Small intestine (tissue), 16 donors: ENCODE measurements around the gene INSL6. TPM values are rescaled to one million over a fixed set of nuclear protein-coding genes. Genes with fewer than 3 reads are reported as not detected.

Source experiments
- DNase-seq, 2 donors: peaks; one replicate each; pipeline versions ENCODE4 v3.0.0 to v3.0.0-alpha.2; 2013
- FAIRE-seq: peaks from 2 replicates; lab custom pipeline; 2012; peaks lifted over from hg19 to GRCh38; lab: Jason Lieb, UNC
- H3K27ac ChIP-seq, 3 donors: one replicate each; pipeline ENCODE4 v1.5.1; 2013; ENCODE audit warnings: low read length in 2 of 3, mild to moderate bottlenecking in 2 of 3, control low read depth in 1 of 3, inconsistent platforms in 1 of 3, low read depth in 1 of 3, moderate library complexity in 1 of 3
- H3K27me3 ChIP-seq, 3 donors: one replicate each; pipeline ENCODE4 v1.6.1; 2013; ENCODE audit warnings: low read length in 3 of 3, inconsistent platforms in 1 of 3; ENCODE audit not compliant: control insufficient read depth in 3 of 3, insufficient read depth in 3 of 3
- H3K36me3 ChIP-seq, 3 donors: one replicate each; pipeline ENCODE4 v1.6.1; 2013; ENCODE audit warnings: low read length in 3 of 3, inconsistent platforms in 1 of 3, low read depth in 1 of 3, mild to moderate bottlenecking in 1 of 3, moderate library complexity in 1 of 3; ENCODE audit not compliant: control insufficient read depth in 3 of 3, insufficient read depth in 2 of 3
- H3K4me1 ChIP-seq, 3 donors: one replicate each; pipeline ENCODE4 v1.6.1; 2013; ENCODE audit warnings: low read length in 2 of 3, inconsistent platforms in 1 of 3, low read depth in 1 of 3, mild to moderate bottlenecking in 1 of 3, moderate library complexity in 1 of 3; ENCODE audit not compliant: control insufficient read depth in 3 of 3, insufficient read depth in 2 of 3
- H3K4me3 ChIP-seq, 3 donors: one replicate each; pipeline ENCODE4 v1.5.1; 2013; ENCODE audit warnings: low read length in 3 of 3, control low read depth in 1 of 3, inconsistent platforms in 1 of 3, low read depth in 1 of 3, mild to moderate bottlenecking in 1 of 3, moderate library complexity in 1 of 3
- H3K9me3 ChIP-seq, 2 donors: one replicate each; pipeline ENCODE4 v1.6.1; 2013; ENCODE audit warnings: low read depth in 1 of 2, low read length in 1 of 2; ENCODE audit not compliant: control insufficient read depth in 2 of 2, insufficient read depth in 1 of 2
- WGBS, 3 donors: extraction: QIAGEN DNeasy Blood & Tissue Kit; methylation state at CpG; one replicate each; pipeline ENCODE4 v1.1.7; 2013; 5-methylcytosine and 5-hydroxymethylcytosine counted together
- long read RNA-seq, 10 donors: transcript quantifications; one replicate each; lab custom pipeline, GENCODE V29; 2026
- polyA plus RNA-seq, 4 donors: library from polyadenylated mRNA; stranded (reverse) in 3 of 4; unstranded in 1 of 4; fragments of 200-250 nt in 3 of 4; fragments of 120-200 nt in 1 of 4; gene quantifications; one replicate each; pipeline versions ENCODE4 v1.2.1 to v1.2.3, GENCODE V29; 2013
- donor health status: healthy with polysubstance abuse.
- donor health status: control.
- donor health status: control.
- donor health status: Bipolar disorder and iron deficiency.
- donor health status: healthy.

INSL6 gene
- polyA plus RNA-seq, result under 1 TPM in 1 of 4 donors, not detected in 3; 0.44 TPM
- long read RNA-seq, donor 1, partial matches to known transcripts, result 8 of 8 reads
- long read RNA-seq, donor 1, other reads (novel, unspliced or antisense), result 0 of 8 reads
- long read RNA-seq, donor 2, result 0 reads
- long read RNA-seq, donor 3, result 0 reads
- long read RNA-seq, donor 4, result 0 reads
- long read RNA-seq, donor 5, result 0 reads
- long read RNA-seq, donor 6, result 0 reads
- long read RNA-seq, donor 7, result 0 reads
- long read RNA-seq, donor 8, result 0 reads
- long read RNA-seq, donor 9, result 0 reads
- long read RNA-seq, donor 10, result 0 reads

GRCh38 chr9:5185220-5185840 is at the start of gene INSL6:
Gene INSL6 (minus strand): TSS chr9:5185639. CDS start chr9:5185602, 37 bp downstream.
- Histone ChIP-seq H3K27ac (no peak within 1 kb of the TSS), H3K4me1 (no peaks in the 10 kb centered on the region), H3K36me3 (no peaks in the 10 kb centered on the region), H3K27me3 (no peaks in the 10 kb centered on the region), H3K9me3 (no peaks in the 10 kb centered on the region), H3K4me3 (no peak within 1 kb of the TSS)
- DNase-seq (no peak), FAIRE-seq (no peak)
- WGBS, 3 donors, result 92 to 95% (median 93%) methylated on average over 39 to 44 of the region's 44 CpGs

- no peak for FAIRE-seq
- no peaks in the 10 kb centered on the region for H3K36me3 ChIP-seq
- no peak within 1 kb of the TSS for H3K27ac ChIP-seq
- H3K9me3 ChIP-seq, result peaks cover 0 to 4% of the 10 kb centered on the region in 2 donors
- 91 to 95% (median 92%) methylated on average over 2 of the region's 2 CpGs for WGBS, 3 donors
- DNase-seq, result no peak
- H3K4me1 ChIP-seq, result no peaks in the 10 kb centered on the region
- H3K27me3 ChIP-seq, result no peaks in the 10 kb centered on the region
- H3K4me3 ChIP-seq, result no peak within 1 kb of the TSS
Measured at GRCh38 chr9:5231212-5231611, 45.8 kb upstream of the INSL6 start, which contains the start of gene INSL4. Gene INSL4 (plus strand): TSS chr9:5231419. CDS start chr9:5231524, 105 bp downstream.

- Histone ChIP-seq H3K27me3 (no peaks in the 10 kb centered on the region), H3K27ac (no peak overlapping the region), H3K9me3 (peaks cover 0 to 4% of the 10 kb centered on the region in 2 donors), H3K36me3 (no peaks in the 10 kb centered on the region), H3K4me1 (no peaks in the 10 kb centered on the region), H3K4me3 (no peak overlapping the region)
- DNase-seq, result no peak
- no peak for FAIRE-seq
- 65 to 72% (median 69%) methylated on average over 10 of the region's 10 CpGs for WGBS, 3 donors
Measured at GRCh38 chr9:5230554-5230953, 45.1 kb upstream of the INSL6 start.

- Histone ChIP-seq H3K27ac (no peak overlapping the region), H3K4me3 (no peak overlapping the region), H3K27me3 (no peaks in the 10 kb centered on the region), H3K9me3 (no peaks in the 10 kb centered on the region), H3K4me1 (no peaks in the 10 kb centered on the region), H3K36me3 (no peaks in the 10 kb centered on the region)
- FAIRE-seq (no peak), DNase-seq (no peak)
Measured at GRCh38 chr9:5205071-5205470, 19.6 kb upstream of the INSL6 start.

GRCh38 chr9:5195463-5195862 is 10.0 kb upstream of the INSL6 start:
- Histone ChIP-seq H3K9me3 (no peaks in the 10 kb centered on the region), H3K4me3 (no peak overlapping the region), H3K27ac (no peak overlapping the region), H3K27me3 (peaks cover 0 to 2% (median 2%) of the 10 kb centered on the region in 3 donors), H3K36me3 (no peaks in the 10 kb centered on the region), H3K4me1 (no peaks in the 10 kb centered on the region)
- FAIRE-seq (no peak), DNase-seq (peak in 1 of 2 donors; percentile 15)
- WGBS, 3 donors, result 50 to 74% (median 64%) methylated on average over 1 of the region's 1 CpG

GRCh38 chr9:5193345-5193744 is 7.9 kb upstream of the INSL6 start:
- Histone ChIP-seq H3K9me3 (no peaks in the 10 kb centered on the region), H3K27me3 (peaks cover 0 to 2% (median 0%) of the 10 kb centered on the region in 3 donors), H3K4me1 (no peaks in the 10 kb centered on the region), H3K36me3 (no peaks in the 10 kb centered on the region), H3K4me3 (no peak overlapping the region), H3K27ac (no peak overlapping the region)
- WGBS, 3 donors, result 54 to 61% (median 61%) methylated on average over 2 of the region's 2 CpGs
- FAIRE-seq, result no peak
- no peak for DNase-seq

- H3K27ac ChIP-seq, result no peak overlapping the region
- DNase-seq, result no peak
- H3K27me3 ChIP-seq, result peaks cover 0 to 2% (median 0%) of the 10 kb centered on the region in 3 donors
- no peak overlapping the region for H3K4me3 ChIP-seq
- no peaks in the 10 kb centered on the region for H3K36me3 ChIP-seq
- no peaks in the 10 kb centered on the region for H3K9me3 ChIP-seq
- FAIRE-seq, result no peak
- no peaks in the 10 kb centered on the region for H3K4me1 ChIP-seq
- WGBS, 3 donors, result 64 to 85% (median 81%) methylated on average over 3 of the region's 3 CpGs
Measured at GRCh38 chr9:5191985-5192384, 6.5 kb upstream of the INSL6 start.

- Histone ChIP-seq H3K4me3 (no peak overlapping the region), H3K27me3 (peaks cover 0 to 2% (median 0%) of the 10 kb centered on the region in 3 donors), H3K36me3 (no peaks in the 10 kb centered on the region), H3K9me3 (no peaks in the 10 kb centered on the region), H3K4me1 (no peaks in the 10 kb centered on the region), H3K27ac (no peak overlapping the region)
- DNase-seq, result no peak
- no peak for FAIRE-seq
- WGBS, 3 donors, result 74 to 80% (median 79%) methylated on average over 10 of the region's 10 CpGs
Measured at GRCh38 chr9:5188060-5188984, 2.9 kb upstream of the INSL6 start.
